A549 (cell line): ENCODE results near the gene KNDC1. TPM values are rescaled to one million over a fixed set of nuclear protein-coding genes. Genes with fewer than 3 reads are reported as not detected.

ENCODE experiments used
- ATAC-seq, 2 experiments: fragments of 200-7000 bp in 1 of 2; fragments of >200 bp in 1 of 2; cut with Nextera tagmentation in 1 of 2; cut with Tn5 transposase in 1 of 2; 3 replicates each; pipeline versions ENCODE4 v1.8.0 to v1.9.1; 2018 to 2020; ENCODE audit warnings: mild to moderate bottlenecking in 1 of 2, moderate library complexity in 1 of 2
- CTCF ChIA-PET: fragments of 300-600 bp; sonication (Branson Sonifier 250); formaldehyde crosslinking; extraction: SDS; loops from one replicate; lab custom pipeline; 2021; ENCODE audit warnings: antibody characterized with exemption, inconsistent platforms; lab: Yijun Ruan, JAX
- POLR2A ChIA-PET: fragments of 350-600 bp; formaldehyde crosslinking; extraction: SDS; loops from one replicate; lab custom pipeline; 2021; ENCODE audit warnings: antibody characterized with exemption, inconsistent platforms; lab: Yijun Ruan, JAX
- DNase-seq, 2 experiments: peaks; one replicate each; pipeline versions ENCODE4 v3.0.0 to v3.0.0-alpha.2; 2011 to 2016; ENCODE audit warnings: low read depth in 1 of 2, low spot score in 1 of 2
- FAIRE-seq: peaks from 2 replicates; lab custom pipeline; 2011; peaks lifted over from hg19 to GRCh38; lab: Jason Lieb, UNC
- H3K27ac ChIP-seq, 2 experiments: fragments of >200 bp; sonication (Bioruptor Twin); formaldehyde crosslinking; 3 replicates each; pipeline ENCODE4 v1.5.1; 2016 to 2017
- H3K4me1 ChIP-seq: fragments of >200 bp; sonication (Bioruptor Twin); formaldehyde crosslinking; 3 replicates; pipeline ENCODE4 v1.6.1; 2016
- H3K4me2 ChIP-seq: fragments of >200 bp; sonication (Bioruptor Twin); formaldehyde crosslinking; 3 replicates; pipeline ENCODE4 v1.6.1; 2016
- H3K4me3 ChIP-seq: fragments of >200 bp; sonication (Bioruptor Twin); formaldehyde crosslinking; 3 replicates; pipeline ENCODE4 v1.5.1; 2016
- H3K9me3 ChIP-seq: fragments of >200 bp; sonication (Bioruptor Twin); formaldehyde crosslinking; 3 replicates; pipeline ENCODE4 v1.6.1; 2016
- BHLHE40 ChIP-seq: IDR thresholded peaks from 2 replicates; pipeline ENCODE4 v1.6.1; 2012; ENCODE audit warnings: low read depth, low read length, inconsistent platforms
- CBX2 ChIP-seq: fragments of 200-600 bp; sonication (generic); IDR thresholded peaks from 2 replicates; pipeline ENCODE4 v1.6.1; 2016; ENCODE audit warnings: low read depth, mild to moderate bottlenecking, borderline replicate concordance
- CHD2 ChIP-seq: fragments of 150-350 bp; IDR thresholded peaks from 2 replicates; pipeline ENCODE4 v1.6.1; 2014; ENCODE audit warnings: low read length; ENCODE audit not compliant: partially characterized antibody
- CHD4 ChIP-seq: fragments of 200-600 bp; sonication (generic); IDR thresholded peaks from 2 replicates; pipeline ENCODE4 v1.6.1; 2016; ENCODE audit warnings: antibody characterized with exemption, mild to moderate bottlenecking, borderline replicate concordance
- E2F6 ChIP-seq: IDR thresholded peaks from 2 replicates; pipeline ENCODE4 v1.6.1; 2012; ENCODE audit warnings: low read depth, borderline replicate concordance
- EHF ChIP-seq: fragments of 250-450 bp; sonication (Bioruptor Pico); IDR thresholded peaks from 2 replicates; pipeline ENCODE4 v1.5.0; 2020; ENCODE audit warnings: mild to moderate bottlenecking
- EHMT2 ChIP-seq: fragments of 200-600 bp; sonication (generic); IDR thresholded peaks from 2 replicates; pipeline ENCODE4 v1.6.1; 2016; ENCODE audit warnings: antibody characterized with exemption, low read depth, mild to moderate bottlenecking, moderate library complexity
- ELK1 ChIP-seq: fragments of 150-350 bp; IDR thresholded peaks from 2 replicates; pipeline ENCODE4 v1.6.1; 2014; ENCODE audit warnings: low read depth, mild to moderate bottlenecking, low read length
- FOXS1 ChIP-seq: fragments of 250-450 bp; sonication (Bioruptor Pico); IDR thresholded peaks from 2 replicates; pipeline ENCODE4 v1.5.0; 2020; ENCODE audit warnings: mild to moderate bottlenecking, moderate library complexity
- HES2 ChIP-seq: fragments of >200 bp; sonication (Bioruptor Twin); formaldehyde crosslinking; IDR thresholded peaks from 2 replicates; pipeline ENCODE4 v1.6.1; 2016
- HEYL ChIP-seq: fragments of 250-450 bp; sonication (Bioruptor Pico); IDR thresholded peaks from 2 replicates; pipeline ENCODE4 v1.8.0; 2021; ENCODE audit warnings: mild to moderate bottlenecking, moderate library complexity
- HOXA7 ChIP-seq: fragments of 250-450 bp; sonication (Bioruptor Pico); IDR thresholded peaks from 2 replicates; pipeline ENCODE4 v1.5.0; 2020; ENCODE audit warnings: mild to moderate bottlenecking, moderate library complexity
- HOXB13 ChIP-seq: fragments of 250-450 bp; sonication (Bioruptor Pico); IDR thresholded peaks from 2 replicates; pipeline ENCODE4 v1.5.0; 2020; ENCODE audit warnings: low read depth, mild to moderate bottlenecking, moderate library complexity
- JUNB ChIP-seq: fragments of >200 bp; sonication (Bioruptor Twin); formaldehyde crosslinking; IDR thresholded peaks from 2 replicates; pipeline ENCODE4 v1.6.1; 2016
- KDM1A ChIP-seq: fragments of 200-600 bp; sonication (generic); IDR thresholded peaks from 2 replicates; pipeline ENCODE4 v1.6.1; 2016; ENCODE audit warnings: low read depth, mild to moderate bottlenecking
- MAZ ChIP-seq: fragments of 150-350 bp; IDR thresholded peaks from 2 replicates; pipeline ENCODE4 v1.6.1; 2014; ENCODE audit warnings: antibody characterized with exemption, low read depth, low read length, borderline replicate concordance
- MYC ChIP-seq: IDR thresholded peaks from 2 replicates; pipeline ENCODE4 v1.6.1; 2012; ENCODE audit warnings: mild to moderate bottlenecking, inconsistent platforms, low read length, improper control_type of control experiment, borderline replicate concordance
- PHF8 ChIP-seq: fragments of 200-600 bp; sonication (generic); IDR thresholded peaks from 2 replicates; pipeline ENCODE4 v1.6.1; 2016; ENCODE audit warnings: low read depth, mild to moderate bottlenecking, antibody characterized with exemption, moderate library complexity, borderline replicate concordance
- POLR2AphosphoS2 ChIP-seq: conservative IDR thresholded peaks from 2 replicates; pipeline ENCODE4 v1.6.1; 2012; ENCODE audit warnings: low read length, improper control_type of control experiment, inconsistent platforms
- RAD21 ChIP-seq, 2 experiments: fragments of >200 bp in 1 of 2; sonication (Bioruptor Twin) in 1 of 2; formaldehyde crosslinking in 1 of 2; IDR thresholded peaks in 1 of 2; conservative IDR thresholded peaks in 1 of 2; 2 replicates in 1 of 2; 3 replicates in 1 of 2; pipeline ENCODE4 v1.6.1; 2012 to 2018; ENCODE audit warnings: inconsistent platforms in 1 of 2
- RFX5 ChIP-seq: fragments of 450-650 bp; IDR thresholded peaks from 2 replicates; pipeline ENCODE4 v1.7.1; 2014; ENCODE audit warnings: antibody characterized with exemption, mild to moderate bottlenecking, moderate library complexity
- SREBF2 ChIP-seq: fragments of 450-650 bp; IDR thresholded peaks from 2 replicates; pipeline ENCODE4 v1.6.1; 2014; ENCODE audit warnings: mild to moderate bottlenecking, moderate library complexity
- TP53 ChIP-seq: fragments of 250-450 bp; sonication (Bioruptor Pico); IDR thresholded peaks from 2 replicates; pipeline ENCODE4 v1.5.0; 2021; ENCODE audit warnings: mild to moderate bottlenecking, moderate library complexity
- USF2 ChIP-seq: fragments of 450-650 bp; IDR thresholded peaks from 2 replicates; pipeline ENCODE4 v1.6.1; 2014; ENCODE audit warnings: antibody characterized with exemption
- ZFP36 ChIP-seq: fragments of 450-650 bp; IDR thresholded peaks from 2 replicates; pipeline ENCODE4 v1.6.1; 2014; ENCODE audit warnings: borderline replicate concordance; ENCODE audit not compliant: partially characterized antibody
- ZNF302 ChIP-seq: fragments of 250-450 bp; sonication (Bioruptor Pico); IDR thresholded peaks from 2 replicates; pipeline ENCODE4 v1.9.0; 2021; ENCODE audit warnings: inconsistent platforms, mild to moderate bottlenecking, moderate library complexity
- ZSCAN20 ChIP-seq: fragments of 250-450 bp; sonication (Bioruptor Pico); IDR thresholded peaks from 2 replicates; pipeline ENCODE4 v1.8.0; 2022; ENCODE audit warnings: mild to moderate bottlenecking, moderate library complexity
- WGBS: methylation state at CpG from one replicate; pipeline ENCODE4 v1.1.6; 2017; ENCODE audit errors: missing lambda C conversion rate; 5-methylcytosine and 5-hydroxymethylcytosine counted together
- polyA plus RNA-seq, 4 experiments: library from polyadenylated mRNA; depleted of rRNA in 3 of 4; stranded (reverse); fragments of >200 nt; fragmentation: RNase III in 1 of 4; extraction: RNeasy Plus Mini Kit Qiagen cat#74134 plus additional on column Dnase treatment in 1 of 4; gene quantifications; 2 replicates in 3 of 4; 3 replicates in 1 of 4; pipeline ENCODE4 v1.2.3, GENCODE V29; 2011 to 2017

KNDC1 gene
- polyA plus RNA-seq, 2 of the 4 experiments (the other 2 are of a cell fraction), result 0.56 to 0.63 TPM

- CTCF ChIA-PET, result interaction anchor here (1.1 to 4.6 kb wide), 2 partner anchors 10 to 59 kb away, joined by 3 to 39 read pairs; no protein-coding TSS in a partner anchor
- POLR2A ChIA-PET, result interaction anchor here (0.6 kb wide), 1 partner anchor 39 kb away, joined by 4 read pairs; no protein-coding TSS in a partner anchor
- FAIRE-seq, result no peak
- WGBS, result 96% methylated on average over 8 of the region's 15 CpGs
- Histone ChIP-seq H3K27ac (no peak overlapping the region), H3K4me1 (peaks cover 29% of the 10 kb centered on the region), H3K9me3 (no peaks in the 10 kb centered on the region), H3K4me2 (no peak overlapping the region), H3K4me3 (no peak overlapping the region)
- no peak for ATAC-seq
- DNase-seq, result no peak
- no peak for TF ChIP-seq CHD2
- TF ChIP-seq HOXB13, result no peak
- TF ChIP-seq POLR2AphosphoS2, result no peak
- no peak for TF ChIP-seq E2F6
- TF ChIP-seq RFX5, result no peak
- no peak for TF ChIP-seq MYC
- no peak for TF ChIP-seq CBX2
- no peak for TF ChIP-seq MAZ
- TF ChIP-seq EHF (CRISPR knock-in tag), result no peak
- no peak for TF ChIP-seq JUNB
- TF ChIP-seq HES2, result no peak
- no peak for TF ChIP-seq ZSCAN20 (CRISPR knock-in tag)
- no peak for TF ChIP-seq TP53 (CRISPR knock-in tag)
- no peak for TF ChIP-seq RAD21 (conservative IDR thresholded peaks at IDR 0.05 in 1 of 2, IDR thresholded peaks at IDR 0.05 in 1 of 2)
- no peak for TF ChIP-seq BHLHE40
- no peak for TF ChIP-seq HOXA7
- TF ChIP-seq ZFP36, result no peak
- no peak for TF ChIP-seq CHD4
- TF ChIP-seq FOXS1 (CRISPR knock-in tag), result no peak
- no peak for TF ChIP-seq ZNF302 (CRISPR knock-in tag)
These were observed 95.3 kb downstream of the KNDC1 start for GRCh38 chr10:133255323-133255722.

- DNase-seq (peak; percentile 78 to 87), ATAC-seq (peak; percentile 52 to 82), FAIRE-seq (no peak)
- ChIA-PET POLR2A (interaction anchor here (0.6 kb wide), 1 partner anchor 79 kb away, joined by 3 read pairs; the partner anchor contains the start of gene CALY), CTCF (interaction anchor here (0.5 to 4.6 kb wide), 23 partner anchors 12 to 736 kb away, joined by 3 to 39 read pairs (median 4); partner anchors contain the start of gene ADAM8)
- H3K4me3 ChIP-seq, result peak overlapping the region; percentile 36
- peaks cover 41% of the 10 kb centered on the region for H3K4me1 ChIP-seq
- no peaks in the 10 kb centered on the region for H3K9me3 ChIP-seq
- H3K27ac ChIP-seq, result peak overlapping the region; percentile 80 to 91
- peak overlapping the region; percentile 78 for H3K4me2 ChIP-seq
- WGBS, result 4% methylated on average over 10 of the region's 27 CpGs
- no peak for TF ChIP-seq HEYL (CRISPR knock-in tag)
- no peak for TF ChIP-seq KDM1A
- TF ChIP-seq ELK1, result no peak
- no peak for TF ChIP-seq SREBF2
- TF ChIP-seq TP53 (CRISPR knock-in tag), result no peak
- TF ChIP-seq ZFP36, result no peak
- peak; percentile 64; the same call in 1 of the 2 replicates for TF ChIP-seq MYC
- no peak for TF ChIP-seq RFX5
- TF ChIP-seq PHF8, result peak; percentile 37; the same call in 1 of the 2 replicates
- TF ChIP-seq CHD4, result no peak
- 0 out of 2 replicates have a peak, but pooled peaks have one; percentile 23 for TF ChIP-seq HOXA7
- TF ChIP-seq CBX2, result no peak
- TF ChIP-seq EHMT2, result no peak
- TF ChIP-seq HES2, result no peak
- no peak for TF ChIP-seq ZNF302 (CRISPR knock-in tag)
- TF ChIP-seq USF2, result no peak
- TF ChIP-seq E2F6, result peak; percentile 74
These were observed 97.6 kb downstream of the KNDC1 start for GRCh38 chr10:133257489-133258065.
